Ovary (tissue), 9 donors: ENCODE measurements around the gene FBXW8. TPM values are rescaled to one million over a fixed set of nuclear protein-coding genes. Genes with fewer than 3 reads are reported as not detected.

Experiments
- DNase-seq, 5 donors: peaks; one replicate each; pipeline ENCODE4 v3.0.0-alpha.2; 2019 to 2020
- H3K27ac ChIP-seq, 2 donors: fragments of 200-600 bp; one replicate each; pipeline versions ENCODE4 v1.5.1 to v1.8.0; 2019 to 2022
- H3K27me3 ChIP-seq: fragments of 200-600 bp; one replicate; pipeline ENCODE4 v1.8.0; 2022
- H3K36me3 ChIP-seq: fragments of 200-600 bp; sonication (generic); one replicate; pipeline ENCODE4 v1.5.1; 2019
- H3K4me1 ChIP-seq: one replicate; pipeline ENCODE4 v1.8.1; 2013; ENCODE audit warnings: mild to moderate bottlenecking, moderate library complexity; ENCODE audit not compliant: insufficient read depth
- H3K4me3 ChIP-seq: fragments of 200-600 bp; sonication (generic); one replicate; pipeline ENCODE4 v1.5.1; 2017
- H3K9me3 ChIP-seq, 2 donors: fragments of 200-600 bp in 1 of 2; sonication (generic) in 1 of 2; one replicate each; pipeline versions ENCODE4 v1.5.1 to v1.8.1; 2013 to 2019; ENCODE audit warnings: mild to moderate bottlenecking in 1 of 2, moderate library complexity in 1 of 2
- CTCF ChIP-seq, 3 donors: fragments of 450-650 bp in 2 of 3; fragments of 200-600 bp in 1 of 3; IDR thresholded peaks; one replicate each; pipeline versions ENCODE4 v1.5.1 to v1.8.0; 2016 to 2022; ENCODE audit warnings: antibody characterized with exemption in 3 of 3, mild to moderate bottlenecking in 1 of 3
- EP300 ChIP-seq: sonication (generic); formaldehyde crosslinking; IDR thresholded peaks from one replicate; pipeline ENCODE4 v1.6.1; 2017; ENCODE audit warnings: antibody characterized with exemption
- POLR2A ChIP-seq: fragments of 450-650 bp; IDR thresholded peaks from one replicate; pipeline ENCODE4 v1.6.1; 2017; ENCODE audit warnings: antibody characterized with exemption, mild to moderate bottlenecking, moderate library complexity
- WGBS, 3 donors: extraction: QIAGEN DNeasy Blood & Tissue Kit in 1 of 3; methylation state at CpG; one replicate each; pipeline versions ENCODE4 v1.1.5 to v1.1.7; 2013 to 2017; 5-methylcytosine and 5-hydroxymethylcytosine counted together
- intact Hi-C, 4 donors: fragments of 100-400 bp; cut with DNase I; formaldehyde crosslinking; loops; one replicate each; pipeline versions ENCODE4 v1.11.0 to v1.15.1; 2022 to 2023
- polyA plus RNA-seq, 2 donors: library from polyadenylated mRNA; stranded (reverse); fragments of 200-250 nt in 1 of 2; fragments of 350-450 nt in 1 of 2; fragmentation: Illumina TruSeq in 1 of 2; extraction: RNeasy Lipid Tissue Mini Kit (QIAGEN cat#74804) in 1 of 2; gene quantifications; one replicate each; pipeline ENCODE4 v1.2.3, GENCODE V29; 2013 to 2014
- total RNA-seq, 7 donors: library from RNA; depleted of rRNA in 2 of 7; stranded (reverse); fragments of >200 nt in 2 of 7; fragmentation: NEBNext Ultra II Directional in 3 of 7; extraction: Animal tissue kit (Norgen Biotek cat#: 25700) in 3 of 7; gene quantifications; one replicate each; pipeline versions ENCODE4 v1.1.0 to v1.2.4, GENCODE V29; 2016 to 2023
- donor health status: DM: no; HTN: no; CAD: no; lungs with moderate emphysema.
- donor health status: DM: no; HTN: no; CAD: no.
- donor health status: Bipolar disorder and iron deficiency.
- donor health status: DM: yes; HTN: yes; CAD: no.
- donor health status: DM: no; HTN: no; CAD: no.
- donor health status: DM: yes; HTN: yes; CAD: no.

FBXW8 gene
- total and polyA plus RNA-seq, 9 donors: 7.4 to 23.1 (median 16.6) TPM

- no peaks in the 10 kb centered on the region for H3K27me3 ChIP-seq
- WGBS, 3 donors: 90 to 92% (median 91%) methylated on average over 2 of the region's 2 CpGs
- intact Hi-C loops: no loop called here
- DNase-seq: no peak
- H3K4me3 ChIP-seq: no peak overlapping the region
- TF ChIP-seq POLR2A (no peak), EP300 (no peak), CTCF (IDR thresholded peaks at IDR 0.05) (no peak)
- no peaks in the 10 kb centered on the region for H3K9me3 ChIP-seq
- H3K4me1 ChIP-seq: no peaks in the 10 kb centered on the region
- H3K27ac ChIP-seq: no peak overlapping the region
- H3K36me3 ChIP-seq: no peaks in the 10 kb centered on the region
Observed at GRCh38 chr12:117064596-117064995, 153.8 kb downstream of the FBXW8 start.

GRCh38 chr12:117067016-117067415 is 156.3 kb downstream of the FBXW8 start:
- intact Hi-C loops: no loop called here
- Histone ChIP-seq H3K27ac (no peak overlapping the region), H3K9me3 (no peaks in the 10 kb centered on the region), H3K4me3 (no peak overlapping the region), H3K27me3 (no peaks in the 10 kb centered on the region), H3K4me1 (no peaks in the 10 kb centered on the region), H3K36me3 (no peaks in the 10 kb centered on the region)
- TF ChIP-seq EP300: no peak
- TF ChIP-seq CTCF (IDR thresholded peaks at IDR 0.05): no peak
- no peak for TF ChIP-seq POLR2A
- DNase-seq: no peak
- WGBS, 3 donors: 75 to 87% (median 84%) methylated on average over 10 of the region's 10 CpGs

- H3K27ac ChIP-seq: no peak overlapping the region
- H3K27me3 ChIP-seq: no peaks in the 10 kb centered on the region
- WGBS, 3 donors: 73 to 91% (median 88%) methylated on average over 3 of the region's 3 CpGs
- TF ChIP-seq CTCF (IDR thresholded peaks at IDR 0.05) (no peak), POLR2A (no peak)
- no peaks in the 10 kb centered on the region for H3K36me3 ChIP-seq
- H3K4me3 ChIP-seq: no peak overlapping the region
- DNase-seq: no peak
- intact Hi-C loops: no loop called here
- no peaks in the 10 kb centered on the region for H3K9me3 ChIP-seq
- H3K4me1 ChIP-seq: no peaks in the 10 kb centered on the region
Observed at GRCh38 chr12:117067638-117068037, 156.9 kb downstream of the FBXW8 start.

- intact Hi-C loops: no loop called here
- Histone ChIP-seq H3K36me3 (no peaks in the 10 kb centered on the region), H3K4me3 (no peak overlapping the region), H3K4me1 (peaks cover 2% of the 10 kb centered on the region), H3K27ac (no peak overlapping the region), H3K9me3 (no peaks in the 10 kb centered on the region), H3K27me3 (no peaks in the 10 kb centered on the region)
- no peak for DNase-seq
- no peak for TF ChIP-seq EP300
- whole genome bisulfite sequencing, 3 donors: 41 to 62% (median 48%) methylated on average over 8 of the region's 8 CpGs
Observed at GRCh38 chr12:117068492-117068891, 157.7 kb downstream of the FBXW8 start.

GRCh38 chr12:117069101-117069797 is 158.5 kb downstream of the FBXW8 start:
- Histone ChIP-seq H3K4me3 (no peak overlapping the region), H3K27me3 (no peaks in the 10 kb centered on the region), H3K9me3 (no peaks in the 10 kb centered on the region), H3K36me3 (no peaks in the 10 kb centered on the region), H3K27ac (no peak overlapping the region), H3K4me1 (peaks cover 3% of the 10 kb centered on the region)
- whole genome bisulfite sequencing, 3 donors: 84 to 86% (median 85%) methylated on average over 17 of the region's 17 CpGs
- DNase-seq: no peak
- no peak for TF ChIP-seq EP300
- TF ChIP-seq CTCF (IDR thresholded peaks at IDR 0.05): no peak
- TF ChIP-seq POLR2A: no peak
- intact Hi-C loops: no loop called here
